ENCODE results near the gene STRN4. TPM values are rescaled to one million over a fixed set of nuclear protein-coding genes. Genes with fewer than 3 reads are reported as not detected.
"Not testable (repeated sequence)": the region's sequence is repeated elsewhere in the genome, so short reads cannot be mapped to it uniquely, and the experiment has no call there.

Gene STRN4
- total RNA-seq, 1 experiment from 2014 or later = 151 TPM

- no TSS peak for BruUV-seq (replicated peaks)
- no peaks in the 10 kb centered on the region for H3K27me3 Mint-ChIP-seq (ENCODE audit: unreplicated experiment)
- peaks cover 87% of the 10 kb centered on the region for H3K36me3 Mint-ChIP-seq (ENCODE audit: insufficient read depth, unreplicated experiment)
- H3K9me3 Mint-ChIP-seq (ENCODE audit: low read depth, unreplicated experiment) = no peaks in the 10 kb centered on the region
- no peak for DNase-seq
- no peak overlapping the region for H3K27ac Mint-ChIP-seq (ENCODE audit: unreplicated experiment)
- CTCF ChIA-PET = no interaction called here
- no peak for TF ChIP-seq CTCF (IDR thresholded peaks at IDR 0.05; ENCODE audit: unreplicated experiment)
- no peak overlapping the region for H3K4me3 Mint-ChIP-seq (ENCODE audit: low read depth, unreplicated experiment)
- intact Hi-C loops (cut with micrococcal nuclease; ENCODE audit: unreplicated experiment) = no loop called here
- peaks cover 20% of the 10 kb centered on the region for H3K4me1 Mint-ChIP-seq (ENCODE audit: low read depth, unreplicated experiment)
Measured at GRCh38 chr19:46775642-46776258, 29.5 kb upstream of the STRN4 start.

GRCh38 chr19:46773018-46773399 lies 26.8 kb upstream of the STRN4 start:
- Mint-ChIP-seq H3K27ac (ENCODE audit: unreplicated experiment) (no peak overlapping the region), H3K9me3 (ENCODE audit: low read depth, unreplicated experiment) (no peaks in the 10 kb centered on the region)

GRCh38 chr19:46772170-46773017 lies 26.1 kb upstream of the STRN4 start:
- Mint-ChIP-seq H3K36me3 (ENCODE audit: insufficient read depth, unreplicated experiment) (peaks cover 61% of the 10 kb centered on the region), H3K4me1 (ENCODE audit: low read depth, unreplicated experiment) (peaks cover 34% of the 10 kb centered on the region), H3K4me3 (ENCODE audit: low read depth, unreplicated experiment) (no peak overlapping the region), H3K9me3 (ENCODE audit: low read depth, unreplicated experiment) (no peaks in the 10 kb centered on the region), H3K27me3 (ENCODE audit: unreplicated experiment) (no peaks in the 10 kb centered on the region), H3K27ac (ENCODE audit: unreplicated experiment) (no peak overlapping the region)
- intact Hi-C loops (cut with micrococcal nuclease; ENCODE audit: unreplicated experiment) = no loop called here
- CTCF ChIA-PET = no interaction called here
- no TSS peak for BruUV-seq (replicated peaks)
- no peak for TF ChIP-seq CTCF (IDR thresholded peaks at IDR 0.05; ENCODE audit: unreplicated experiment)
- DNase-seq = no peak

More at GRCh38 chr19:46773018-46773399, 26.8 kb upstream of the STRN4 start:
- DNase-seq = no peak
- Mint-ChIP-seq H3K36me3 (ENCODE audit: insufficient read depth, unreplicated experiment) (peaks cover 67% of the 10 kb centered on the region), H3K4me1 (ENCODE audit: low read depth, unreplicated experiment) (peaks cover 34% of the 10 kb centered on the region), H3K4me3 (ENCODE audit: low read depth, unreplicated experiment) (no peak overlapping the region), H3K27me3 (ENCODE audit: unreplicated experiment) (no peaks in the 10 kb centered on the region)
- no TSS peak for BruUV-seq (replicated peaks)
- TF ChIP-seq CTCF (IDR thresholded peaks at IDR 0.05; ENCODE audit: unreplicated experiment) = no peak
- intact Hi-C loops (cut with micrococcal nuclease; ENCODE audit: unreplicated experiment) = no loop called here
- CTCF ChIA-PET = no interaction called here

- H3K4me1 Mint-ChIP-seq (ENCODE audit: low read depth, unreplicated experiment) = peaks cover 43% of the 10 kb centered on the region
- H3K9me3 Mint-ChIP-seq (ENCODE audit: low read depth, unreplicated experiment); BruUV-seq (replicated peaks); H3K4me3 Mint-ChIP-seq (ENCODE audit: low read depth, unreplicated experiment); intact Hi-C loops (cut with micrococcal nuclease; ENCODE audit: unreplicated experiment); CTCF ChIA-PET; DNase-seq; H3K27ac Mint-ChIP-seq (ENCODE audit: unreplicated experiment); H3K27me3 Mint-ChIP-seq (ENCODE audit: unreplicated experiment): not testable (repeated sequence)
- peaks cover 27% of the 10 kb centered on the region for H3K36me3 Mint-ChIP-seq (ENCODE audit: insufficient read depth, unreplicated experiment)
Measured at GRCh38 chr19:46768746-46769145, 22.5 kb upstream of the STRN4 start.
